Measurements from ENCODE around the gene BABAM2.

The BABAM2 gene

GRCh38 chr2:28352104-28352503, 461.6 kb downstream of the BABAM2 start:
- Histone ChIP-seq H3K27ac (ENCODE audit: low read length) (no peak overlapping the region), H3K27me3 (ENCODE audit: low read depth, low read length) (no peaks in the 10 kb centered on the region), H3K36me3 (ENCODE audit: control insufficient read depth in 1 of 2, insufficient read depth in 2 of 2, low read length in 2 of 2) (no peaks in the 10 kb centered on the region), H3K4me3 (ENCODE audit: low read depth in 1 of 2, low read length in 2 of 2) (no peak overlapping the region), H3K9me3 (ENCODE audit: control insufficient read depth in 1 of 2, low read length in 2 of 2) (no peaks in the 10 kb centered on the region), H3K4me1 (ENCODE audit: control insufficient read depth in 1 of 2, insufficient read depth in 2 of 2, low read length in 2 of 2) (peaks cover 6 to 20% of the 10 kb centered on the region in 2 donors)

- no peaks in the 10 kb centered on the region for H3K27me3 ChIP-seq (ENCODE audit: low read depth, low read length)
- H3K4me3 ChIP-seq (ENCODE audit: low read depth in 1 of 2, low read length in 2 of 2): no peak overlapping the region
- H3K4me1 ChIP-seq (ENCODE audit: control insufficient read depth in 1 of 2, insufficient read depth in 2 of 2, low read length in 2 of 2): peaks cover 6 to 20% of the 10 kb centered on the region in 2 donors
- no peaks in the 10 kb centered on the region for H3K36me3 ChIP-seq (ENCODE audit: control insufficient read depth in 1 of 2, insufficient read depth in 2 of 2, low read length in 2 of 2)
- no peaks in the 10 kb centered on the region for H3K9me3 ChIP-seq (ENCODE audit: control insufficient read depth in 1 of 2, low read length in 2 of 2)
- no peak overlapping the region for H3K27ac ChIP-seq (ENCODE audit: low read length)
These were observed 462.2 kb downstream of the BABAM2 start for GRCh38 chr2:28352610-28353195.

- no peak overlapping the region for H3K27ac ChIP-seq (ENCODE audit: low read length)
- no peaks in the 10 kb centered on the region for H3K9me3 ChIP-seq (ENCODE audit: control insufficient read depth in 1 of 2, low read length in 2 of 2)
- no peaks in the 10 kb centered on the region for H3K36me3 ChIP-seq (ENCODE audit: control insufficient read depth in 1 of 2, insufficient read depth in 2 of 2, low read length in 2 of 2)
These were observed 464.5 kb downstream of the BABAM2 start for GRCh38 chr2:28354920-28355520.

GRCh38 chr2:28355521-28356094, 465.1 kb downstream of the BABAM2 start:
- H3K36me3 ChIP-seq (ENCODE audit: control insufficient read depth in 1 of 2, insufficient read depth in 2 of 2, low read length in 2 of 2): no peaks in the 10 kb centered on the region
- peak overlapping the region; percentile 49 for H3K27ac ChIP-seq (ENCODE audit: low read length)
- H3K4me3 ChIP-seq (ENCODE audit: low read depth in 1 of 2, low read length in 2 of 2): no peak overlapping the region
- no peaks in the 10 kb centered on the region for H3K27me3 ChIP-seq (ENCODE audit: low read depth, low read length)
- no peaks in the 10 kb centered on the region for H3K9me3 ChIP-seq (ENCODE audit: control insufficient read depth in 1 of 2, low read length in 2 of 2)
- peaks cover 6 to 20% of the 10 kb centered on the region in 2 donors for H3K4me1 ChIP-seq (ENCODE audit: control insufficient read depth in 1 of 2, insufficient read depth in 2 of 2, low read length in 2 of 2)

More at GRCh38 chr2:28354920-28355520, 464.5 kb downstream of the BABAM2 start:
- Histone ChIP-seq H3K4me3 (ENCODE audit: low read depth in 1 of 2, low read length in 2 of 2) (no peak overlapping the region), H3K4me1 (ENCODE audit: control insufficient read depth in 1 of 2, insufficient read depth in 2 of 2, low read length in 2 of 2) (peaks cover 6 to 20% of the 10 kb centered on the region in 2 donors), H3K27me3 (ENCODE audit: low read depth, low read length) (no peaks in the 10 kb centered on the region)

GRCh38 chr2:28356095-28356911, 465.8 kb downstream of the BABAM2 start:
- H3K4me3 ChIP-seq (ENCODE audit: low read depth in 1 of 2, low read length in 2 of 2): no peak overlapping the region
- no peaks in the 10 kb centered on the region for H3K36me3 ChIP-seq (ENCODE audit: control insufficient read depth in 1 of 2, insufficient read depth in 2 of 2, low read length in 2 of 2)
- H3K9me3 ChIP-seq (ENCODE audit: control insufficient read depth in 1 of 2, low read length in 2 of 2): no peaks in the 10 kb centered on the region
- peak overlapping the region; percentile 60 for H3K27ac ChIP-seq (ENCODE audit: low read length)
- no peaks in the 10 kb centered on the region for H3K27me3 ChIP-seq (ENCODE audit: low read depth, low read length)
- peaks cover 6 to 20% of the 10 kb centered on the region in 2 donors for H3K4me1 ChIP-seq (ENCODE audit: control insufficient read depth in 1 of 2, insufficient read depth in 2 of 2, low read length in 2 of 2)

- Histone ChIP-seq H3K4me3 (ENCODE audit: low read depth in 1 of 2, low read length in 2 of 2) (no peak overlapping the region), H3K9me3 (ENCODE audit: control insufficient read depth in 1 of 2, low read length in 2 of 2) (no peaks in the 10 kb centered on the region), H3K4me1 (ENCODE audit: control insufficient read depth in 1 of 2, insufficient read depth in 2 of 2, low read length in 2 of 2) (peaks cover 6 to 20% of the 10 kb centered on the region in 2 donors), H3K36me3 (ENCODE audit: control insufficient read depth in 1 of 2, insufficient read depth in 2 of 2, low read length in 2 of 2) (no peaks in the 10 kb centered on the region), H3K27ac (ENCODE audit: low read length) (peak overlapping the region; percentile 60), H3K27me3 (ENCODE audit: low read depth, low read length) (no peaks in the 10 kb centered on the region)
These were observed 466.5 kb downstream of the BABAM2 start for GRCh38 chr2:28357055-28357454.

GRCh38 chr2:28357948-28358667, 467.6 kb downstream of the BABAM2 start:
- Histone ChIP-seq H3K27ac (ENCODE audit: low read length) (no peak overlapping the region), H3K4me3 (ENCODE audit: low read depth in 1 of 2, low read length in 2 of 2) (no peak overlapping the region), H3K27me3 (ENCODE audit: low read depth, low read length) (no peaks in the 10 kb centered on the region), H3K9me3 (ENCODE audit: control insufficient read depth in 1 of 2, low read length in 2 of 2) (no peaks in the 10 kb centered on the region), H3K4me1 (ENCODE audit: control insufficient read depth in 1 of 2, insufficient read depth in 2 of 2, low read length in 2 of 2) (peaks cover 6 to 20% of the 10 kb centered on the region in 2 donors), H3K36me3 (ENCODE audit: control insufficient read depth in 1 of 2, insufficient read depth in 2 of 2, low read length in 2 of 2) (no peaks in the 10 kb centered on the region)

- Histone ChIP-seq H3K27me3 (ENCODE audit: low read depth, low read length) (no peaks in the 10 kb centered on the region), H3K36me3 (ENCODE audit: control insufficient read depth in 1 of 2, insufficient read depth in 2 of 2, low read length in 2 of 2) (no peaks in the 10 kb centered on the region), H3K9me3 (ENCODE audit: control insufficient read depth in 1 of 2, low read length in 2 of 2) (no peaks in the 10 kb centered on the region), H3K4me3 (ENCODE audit: low read depth in 1 of 2, low read length in 2 of 2) (no peak overlapping the region), H3K27ac (ENCODE audit: low read length) (peak overlapping the region; percentile 0), H3K4me1 (ENCODE audit: control insufficient read depth in 1 of 2, insufficient read depth in 2 of 2, low read length in 2 of 2) (peaks cover 6 to 20% of the 10 kb centered on the region in 2 donors)
These were observed 468.2 kb downstream of the BABAM2 start for GRCh38 chr2:28358668-28359201.

GRCh38 chr2:28359222-28360057, 468.9 kb downstream of the BABAM2 start:
- Histone ChIP-seq H3K9me3 (ENCODE audit: control insufficient read depth in 1 of 2, low read length in 2 of 2) (no peaks in the 10 kb centered on the region), H3K4me1 (ENCODE audit: control insufficient read depth in 1 of 2, insufficient read depth in 2 of 2, low read length in 2 of 2) (peaks cover 6 to 20% of the 10 kb centered on the region in 2 donors), H3K4me3 (ENCODE audit: low read depth in 1 of 2, low read length in 2 of 2) (no peak overlapping the region), H3K27me3 (ENCODE audit: low read depth, low read length) (no peaks in the 10 kb centered on the region), H3K36me3 (ENCODE audit: control insufficient read depth in 1 of 2, insufficient read depth in 2 of 2, low read length in 2 of 2) (no peaks in the 10 kb centered on the region), H3K27ac (ENCODE audit: low read length) (peak overlapping the region; percentile 0)

GRCh38 chr2:28360058-28360717, 469.7 kb downstream of the BABAM2 start:
- peaks cover 6 to 19% of the 10 kb centered on the region in 2 donors for H3K4me1 ChIP-seq (ENCODE audit: control insufficient read depth in 1 of 2, insufficient read depth in 2 of 2, low read length in 2 of 2)
- H3K27ac ChIP-seq (ENCODE audit: low read length): no peak overlapping the region
- no peaks in the 10 kb centered on the region for H3K27me3 ChIP-seq (ENCODE audit: low read depth, low read length)
- no peaks in the 10 kb centered on the region for H3K9me3 ChIP-seq (ENCODE audit: control insufficient read depth in 1 of 2, low read length in 2 of 2)
- no peaks in the 10 kb centered on the region for H3K36me3 ChIP-seq (ENCODE audit: control insufficient read depth in 1 of 2, insufficient read depth in 2 of 2, low read length in 2 of 2)
- no peak overlapping the region for H3K4me3 ChIP-seq (ENCODE audit: low read depth in 1 of 2, low read length in 2 of 2)

Measured in muscle layer of duodenum (tissue), 2 donors.